Measurements from ENCODE around the gene DAND5. TPM values are rescaled to one million over a fixed set of nuclear protein-coding genes. Genes with fewer than 3 reads are reported as not detected.

The DAND5 gene
- total RNA-seq, 5 donors from 2014 or later (not counting 1 experiment from before 2014, with no cell fraction given) = not detected

GRCh38 chr19:12986726-12987125, 17.4 kb downstream of the DAND5 start:
- DNase-seq (no peak), ATAC-seq (replicated peaks in 1 of 4) (no peak)
- no peaks in the 10 kb centered on the region for H3K9me3 ChIP-seq
- Mint-ChIP-seq H3K27ac (no peak overlapping the region), H3K4me3 (no peak overlapping the region), H3K27me3 (peaks cover 0 to 5% of the 10 kb centered on the region in 2 donors), H3K36me3 (no peaks in the 10 kb centered on the region), H3K4me1 (peaks cover 0 to 8% (median 4%) of the 10 kb centered on the region in 3 donors), H3K9me3 (no peaks in the 10 kb centered on the region)
- 92% methylated on average over 11 of the region's 12 CpGs for WGBS (ENCODE audit: insufficient coverage)
- no peak overlapping the region for H3K4me3 ChIP-seq (ENCODE audit: control insufficient read depth in 1 of 2, extremely low read depth in 1 of 2, low read length in 1 of 2)
- H3K36me3 ChIP-seq (ENCODE audit: control insufficient read depth in 2 of 2, extremely low read depth in 1 of 2, insufficient read depth in 1 of 2, low read length in 1 of 2) = no peaks in the 10 kb centered on the region
- POLR2A ChIA-PET = interaction anchor here in 1 of 2 donors (0.7 kb wide), 1 partner anchor 171 kb away, joined by 3 read pairs; no protein-coding TSS in a partner anchor
- CTCF ChIA-PET = interaction anchor here in 1 of 2 donors (0.6 kb wide), 1 partner anchor 18 kb away, joined by 3 read pairs; no protein-coding TSS in a partner anchor
- H3K27me3 ChIP-seq (replicated peaks in 1 of 2; ENCODE audit: control insufficient read depth in 2 of 2, extremely low read depth in 1 of 2, insufficient read depth in 2 of 2, low read length in 1 of 2) = peaks cover 2 to 46% of the 10 kb centered on the region in 2 experiments
- peaks cover 0 to 28% of the 10 kb centered on the region in 2 experiments for H3K4me1 ChIP-seq (ENCODE audit: control insufficient read depth in 1 of 2, extremely low read depth in 1 of 2, insufficient read depth in 2 of 2, low read length in 2 of 2)
- H3K27ac ChIP-seq (ENCODE audit: low read length) = no peak overlapping the region

- peaks cover 2 to 42% of the 10 kb centered on the region in 2 experiments for H3K27me3 ChIP-seq (replicated peaks in 1 of 2; ENCODE audit: control insufficient read depth in 2 of 2, extremely low read depth in 1 of 2, insufficient read depth in 2 of 2, low read length in 1 of 2)
- WGBS (ENCODE audit: insufficient coverage) = 92% methylated on average over 1 of the region's 3 CpGs
- no peak for DNase-seq
- H3K4me3 Mint-ChIP-seq = no peak overlapping the region
- no peak overlapping the region for H3K27ac Mint-ChIP-seq
- CTCF ChIA-PET = interaction anchor here in 1 of 2 donors (0.6 kb wide), 1 partner anchor 19 kb away, joined by 3 read pairs; no protein-coding TSS in a partner anchor
- ATAC-seq (replicated peaks in 1 of 4) = no peak
- no peak overlapping the region for H3K27ac ChIP-seq (ENCODE audit: low read length)
- no peak overlapping the region for H3K4me3 ChIP-seq (ENCODE audit: control insufficient read depth in 1 of 2, extremely low read depth in 1 of 2, low read length in 1 of 2)
- peaks cover 0 to 28% of the 10 kb centered on the region in 2 experiments for H3K4me1 ChIP-seq (ENCODE audit: control insufficient read depth in 1 of 2, extremely low read depth in 1 of 2, insufficient read depth in 2 of 2, low read length in 2 of 2)
- H3K27me3 Mint-ChIP-seq = peaks cover 0 to 5% of the 10 kb centered on the region in 2 donors
- no peaks in the 10 kb centered on the region for H3K36me3 Mint-ChIP-seq
- H3K9me3 Mint-ChIP-seq = no peaks in the 10 kb centered on the region
- H3K4me1 Mint-ChIP-seq = peaks cover 0 to 8% (median 4%) of the 10 kb centered on the region in 3 donors
- H3K9me3 ChIP-seq = no peaks in the 10 kb centered on the region
- H3K36me3 ChIP-seq (ENCODE audit: control insufficient read depth in 2 of 2, extremely low read depth in 1 of 2, insufficient read depth in 1 of 2, low read length in 1 of 2) = no peaks in the 10 kb centered on the region
- POLR2A ChIA-PET = no interaction called here
Measured at GRCh38 chr19:12987190-12987589, 17.8 kb downstream of the DAND5 start.

- H3K4me1 Mint-ChIP-seq = peaks cover 0 to 8% (median 4%) of the 10 kb centered on the region in 3 donors
- H3K4me3 Mint-ChIP-seq = no peak overlapping the region
- no peaks in the 10 kb centered on the region for H3K9me3 Mint-ChIP-seq
- Histone ChIP-seq H3K36me3 (ENCODE audit: control insufficient read depth in 2 of 2, extremely low read depth in 1 of 2, insufficient read depth in 1 of 2, low read length in 1 of 2) (no peaks in the 10 kb centered on the region), H3K4me3 (ENCODE audit: control insufficient read depth in 1 of 2, extremely low read depth in 1 of 2, low read length in 1 of 2) (no peak overlapping the region), H3K9me3 (no peaks in the 10 kb centered on the region), H3K4me1 (ENCODE audit: control insufficient read depth in 1 of 2, extremely low read depth in 1 of 2, insufficient read depth in 2 of 2, low read length in 2 of 2) (peaks cover 0 to 26% of the 10 kb centered on the region in 2 experiments), H3K27me3 (replicated peaks in 1 of 2; ENCODE audit: control insufficient read depth in 2 of 2, extremely low read depth in 1 of 2, insufficient read depth in 2 of 2, low read length in 1 of 2) (peaks cover 2 to 36% of the 10 kb centered on the region in 2 experiments), H3K27ac (ENCODE audit: low read length) (no peak overlapping the region)
- no peak overlapping the region for H3K27ac Mint-ChIP-seq
- H3K27me3 Mint-ChIP-seq = peaks cover 0 to 5% of the 10 kb centered on the region in 2 donors
- no peak for ATAC-seq (replicated peaks in 1 of 4)
- no peak for DNase-seq
- H3K36me3 Mint-ChIP-seq = no peaks in the 10 kb centered on the region
- 59% methylated on average over 2 of the region's 10 CpGs for WGBS (ENCODE audit: insufficient coverage)
- POLR2A ChIA-PET = no interaction called here
- CTCF ChIA-PET = no interaction called here
Measured at GRCh38 chr19:12987781-12988180, 18.4 kb downstream of the DAND5 start.

GRCh38 chr19:12990431-12990830, 21.1 kb downstream of the DAND5 start:
- no peak overlapping the region for H3K4me3 ChIP-seq (ENCODE audit: control insufficient read depth in 1 of 2, extremely low read depth in 1 of 2, low read length in 1 of 2)
- H3K27me3 ChIP-seq (replicated peaks in 1 of 2; ENCODE audit: control insufficient read depth in 2 of 2, extremely low read depth in 1 of 2, insufficient read depth in 2 of 2, low read length in 1 of 2) = peaks cover 5 to 41% of the 10 kb centered on the region in 2 experiments
- Mint-ChIP-seq H3K4me1 (peaks cover 7 to 10% (median 9%) of the 10 kb centered on the region in 3 donors), H3K27me3 (peaks cover 5% of the 10 kb centered on the region in 2 donors), H3K4me3 (no peak overlapping the region), H3K27ac (no peak overlapping the region), H3K36me3 (no peaks in the 10 kb centered on the region), H3K9me3 (no peaks in the 10 kb centered on the region)
- DNase-seq = no peak
- no peak for ATAC-seq (replicated peaks in 1 of 4)
- H3K9me3 ChIP-seq = no peaks in the 10 kb centered on the region
- 80% methylated on average over 14 of the region's 22 CpGs for WGBS (ENCODE audit: insufficient coverage)
- POLR2A ChIA-PET = no interaction called here
- no peak overlapping the region for H3K27ac ChIP-seq (ENCODE audit: low read length)
- H3K4me1 ChIP-seq (ENCODE audit: control insufficient read depth in 1 of 2, extremely low read depth in 1 of 2, insufficient read depth in 2 of 2, low read length in 2 of 2) = peaks cover 3 to 8% of the 10 kb centered on the region in 2 experiments
- CTCF ChIA-PET = no interaction called here
- H3K36me3 ChIP-seq (ENCODE audit: control insufficient read depth in 2 of 2, extremely low read depth in 1 of 2, insufficient read depth in 1 of 2, low read length in 1 of 2) = no peaks in the 10 kb centered on the region

GRCh38 chr19:12990853-12991252, 21.5 kb downstream of the DAND5 start:
- ATAC-seq (replicated peaks in 1 of 4) (no peak), DNase-seq (no peak)
- Mint-ChIP-seq H3K27me3 (peaks cover 5% of the 10 kb centered on the region in 2 donors), H3K9me3 (no peaks in the 10 kb centered on the region), H3K4me3 (no peak overlapping the region), H3K36me3 (no peaks in the 10 kb centered on the region), H3K27ac (no peak overlapping the region), H3K4me1 (peaks cover 7 to 9% (median 8%) of the 10 kb centered on the region in 3 donors)
- H3K9me3 ChIP-seq = no peaks in the 10 kb centered on the region
- ChIA-PET CTCF (no interaction called here), POLR2A (no interaction called here)
- peaks cover 3 to 8% of the 10 kb centered on the region in 2 experiments for H3K4me1 ChIP-seq (ENCODE audit: control insufficient read depth in 1 of 2, extremely low read depth in 1 of 2, insufficient read depth in 2 of 2, low read length in 2 of 2)
- H3K27me3 ChIP-seq (replicated peaks in 1 of 2; ENCODE audit: control insufficient read depth in 2 of 2, extremely low read depth in 1 of 2, insufficient read depth in 2 of 2, low read length in 1 of 2) = peaks cover 5 to 38% of the 10 kb centered on the region in 2 experiments
- no peak overlapping the region for H3K27ac ChIP-seq (ENCODE audit: low read length)
- 74% methylated on average over 3 of the region's 3 CpGs for WGBS (ENCODE audit: insufficient coverage)
- H3K36me3 ChIP-seq (ENCODE audit: control insufficient read depth in 2 of 2, extremely low read depth in 1 of 2, insufficient read depth in 1 of 2, low read length in 1 of 2) = no peaks in the 10 kb centered on the region
- no peak overlapping the region for H3K4me3 ChIP-seq (ENCODE audit: control insufficient read depth in 1 of 2, extremely low read depth in 1 of 2, low read length in 1 of 2)

GRCh38 chr19:12991296-12991695, 21.9 kb downstream of the DAND5 start:
- ChIA-PET POLR2A (no interaction called here), CTCF (interaction anchor here in 1 of 2 donors (0.6 kb wide), 2 partner anchors 22 to 134 kb away, joined by 3 read pairs; no protein-coding TSS in a partner anchor)
- H3K4me1 Mint-ChIP-seq = peaks cover 9 to 10% (median 9%) of the 10 kb centered on the region in 3 donors
- H3K27ac Mint-ChIP-seq = no peak overlapping the region
- no peaks in the 10 kb centered on the region for H3K9me3 Mint-ChIP-seq
- ATAC-seq (replicated peaks in 1 of 4) (no peak), DNase-seq (no peak)
- WGBS (ENCODE audit: insufficient coverage) = 99% methylated on average over 5 of the region's 5 CpGs
- no peaks in the 10 kb centered on the region for H3K36me3 Mint-ChIP-seq
- H3K36me3 ChIP-seq (ENCODE audit: control insufficient read depth in 2 of 2, extremely low read depth in 1 of 2, insufficient read depth in 1 of 2, low read length in 1 of 2) = no peaks in the 10 kb centered on the region
- H3K27me3 Mint-ChIP-seq = peaks cover 5% of the 10 kb centered on the region in 2 donors
- peaks cover 5 to 38% of the 10 kb centered on the region in 2 experiments for H3K27me3 ChIP-seq (replicated peaks in 1 of 2; ENCODE audit: control insufficient read depth in 2 of 2, extremely low read depth in 1 of 2, insufficient read depth in 2 of 2, low read length in 1 of 2)
- no peak overlapping the region for H3K27ac ChIP-seq (ENCODE audit: low read length)
- H3K4me1 ChIP-seq (ENCODE audit: control insufficient read depth in 1 of 2, extremely low read depth in 1 of 2, insufficient read depth in 2 of 2, low read length in 2 of 2) = peaks cover 3 to 11% of the 10 kb centered on the region in 2 experiments
- no peak overlapping the region for H3K4me3 ChIP-seq (ENCODE audit: control insufficient read depth in 1 of 2, extremely low read depth in 1 of 2, low read length in 1 of 2)
- H3K4me3 Mint-ChIP-seq = no peak overlapping the region
- H3K9me3 ChIP-seq = no peaks in the 10 kb centered on the region
